ENCODE measurements around the gene TPH1.

- TF ChIP-seq POLR2A (IDR thresholded peaks at IDR 0.05; ENCODE audit: low read length) (no peak), GATA1 (IDR thresholded peaks at IDR 0.05; ENCODE audit: low read depth, low read length) (no peak)
These were observed 31.2 kb downstream of the TPH1 start for GRCh38 chr11:18014876-18015275.

Measured in erythroblast (primary cell).